Epithelial cell of proximal tubule (primary cell): ENCODE results near the gene KLLN. TPM values are rescaled to one million over a fixed set of nuclear protein-coding genes. Genes with fewer than 3 reads are reported as not detected.

Experiments used
- DNase-seq: peaks from one replicate; pipeline ENCODE4 v3.0.0-alpha.2; 2011; ENCODE audit warnings: low read depth
- H3K4me3 ChIP-seq: 2 replicates; pipeline ENCODE4 v1.5.1; 2011; ENCODE audit warnings: low read depth, mild to moderate bottlenecking, low read length
- total RNA-seq: library from RNA; depleted of rRNA; stranded (reverse); fragments of >200 nt; gene quantifications from 2 replicates; pipeline ENCODE4 v1.2.3, GENCODE V29; 2015
- TF ChIP-seq, protein P1 (sequence below): conservative IDR thresholded peaks from 2 replicates; pipeline ENCODE4 v1.5.1; 2012; ENCODE audit warnings: low read depth, mild to moderate bottlenecking, low read length

KLLN gene
- total RNA-seq, 1 donor from 2014 or later: 0.06 TPM

DNA sequence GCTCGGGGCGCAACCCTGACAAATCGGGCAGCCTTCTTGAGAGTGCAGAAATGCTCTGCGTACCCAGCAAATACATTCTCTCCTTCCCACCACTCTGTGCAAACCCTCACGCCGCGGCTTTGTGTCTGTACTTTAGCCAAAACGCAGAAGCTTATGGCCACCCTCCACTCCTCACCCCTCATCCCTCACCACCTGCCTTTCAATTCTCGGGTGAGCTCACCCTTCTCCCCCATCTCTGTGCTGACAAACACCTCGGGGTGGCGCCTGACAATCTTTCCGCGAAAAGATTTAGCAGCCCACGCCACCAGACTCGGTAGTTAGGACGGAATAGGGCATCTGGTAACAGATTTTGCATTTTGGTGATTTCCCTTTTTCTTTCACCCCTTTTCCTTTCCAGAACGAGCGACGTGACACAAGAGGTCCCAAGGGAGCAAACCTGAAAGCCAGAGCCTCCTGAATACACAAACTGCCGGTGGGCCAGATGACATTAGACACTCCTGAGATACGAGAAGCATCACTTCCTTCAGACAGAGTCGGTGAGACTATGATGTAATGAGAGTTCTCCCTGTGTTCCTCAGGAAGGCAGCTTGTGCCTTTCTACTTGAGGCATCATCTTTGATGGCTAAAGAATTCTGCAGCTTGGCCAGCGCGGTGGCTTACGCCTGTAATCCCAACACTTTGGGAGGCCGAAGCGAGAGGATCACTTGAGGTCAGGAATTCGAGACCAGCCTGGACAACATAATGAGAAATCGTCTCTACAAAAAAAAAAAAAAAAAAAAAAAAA is 44.6 kb downstream of the KLLN start:
- peak overlapping the region; percentile 77 for H3K4me3 ChIP-seq
- TF ChIP-seq, protein P1, sequence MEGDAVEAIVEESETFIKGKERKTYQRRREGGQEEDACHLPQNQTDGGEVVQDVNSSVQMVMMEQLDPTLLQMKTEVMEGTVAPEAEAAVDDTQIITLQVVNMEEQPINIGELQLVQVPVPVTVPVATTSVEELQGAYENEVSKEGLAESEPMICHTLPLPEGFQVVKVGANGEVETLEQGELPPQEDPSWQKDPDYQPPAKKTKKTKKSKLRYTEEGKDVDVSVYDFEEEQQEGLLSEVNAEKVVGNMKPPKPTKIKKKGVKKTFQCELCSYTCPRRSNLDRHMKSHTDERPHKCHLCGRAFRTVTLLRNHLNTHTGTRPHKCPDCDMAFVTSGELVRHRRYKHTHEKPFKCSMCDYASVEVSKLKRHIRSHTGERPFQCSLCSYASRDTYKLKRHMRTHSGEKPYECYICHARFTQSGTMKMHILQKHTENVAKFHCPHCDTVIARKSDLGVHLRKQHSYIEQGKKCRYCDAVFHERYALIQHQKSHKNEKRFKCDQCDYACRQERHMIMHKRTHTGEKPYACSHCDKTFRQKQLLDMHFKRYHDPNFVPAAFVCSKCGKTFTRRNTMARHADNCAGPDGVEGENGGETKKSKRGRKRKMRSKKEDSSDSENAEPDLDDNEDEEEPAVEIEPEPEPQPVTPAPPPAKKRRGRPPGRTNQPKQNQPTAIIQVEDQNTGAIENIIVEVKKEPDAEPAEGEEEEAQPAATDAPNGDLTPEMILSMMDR: no peak
- DNase-seq: no peak

DNA sequence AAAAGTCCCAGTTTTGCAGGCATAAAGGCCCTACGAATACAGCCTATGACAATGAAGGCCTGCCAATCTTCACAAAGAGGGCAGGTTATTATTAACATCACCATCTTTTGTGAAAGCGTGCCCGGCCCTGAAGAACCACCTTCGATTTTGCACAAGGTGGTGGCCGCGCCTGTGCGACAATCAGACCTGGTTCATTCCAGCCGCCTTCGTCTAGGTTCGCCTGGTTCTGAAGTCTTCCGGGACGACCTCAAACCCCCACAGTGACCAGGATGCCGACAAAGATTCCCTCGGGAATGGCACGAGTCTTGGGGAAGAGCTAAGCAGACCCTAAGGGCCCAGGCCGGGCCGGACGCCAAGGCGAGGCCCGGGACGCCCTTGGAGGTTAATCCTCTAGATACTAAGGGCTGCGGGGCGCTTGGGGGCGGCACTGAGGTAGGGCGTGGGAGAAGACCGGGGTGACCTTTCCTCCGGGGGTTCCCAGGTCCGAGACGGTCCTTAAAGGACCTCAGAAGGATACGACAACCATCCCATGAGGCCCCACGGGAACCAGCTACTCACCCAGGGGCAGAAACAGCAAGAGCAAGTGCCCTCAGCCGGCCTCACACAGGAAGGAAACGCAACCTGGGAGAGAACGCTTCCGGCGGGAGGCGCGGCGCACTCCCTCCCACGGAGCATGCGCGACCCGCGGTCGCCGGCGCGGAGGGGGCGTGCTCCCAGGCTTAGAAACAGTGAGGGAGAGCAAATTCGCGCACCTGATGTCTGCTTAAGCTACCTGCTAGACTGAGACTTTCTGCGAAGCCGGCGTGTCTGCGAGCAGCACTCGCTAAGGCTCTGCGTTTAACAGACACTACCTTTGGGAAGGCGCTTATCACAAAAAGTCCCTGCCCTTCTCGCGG is 45.5 kb downstream of the KLLN start, which contains the start of gene ATAD1:
TSS of gene ATAD1 (minus strand) at position 618 of the 896 bp plus-strand sequence. CDS start 3,627 bp downstream, outside the sequence.
- TF ChIP-seq, protein P1: peak; percentile 36
- no peak for DNase-seq
- H3K4me3 ChIP-seq: peak within 1 kb of the TSS; percentile 77

DNA sequence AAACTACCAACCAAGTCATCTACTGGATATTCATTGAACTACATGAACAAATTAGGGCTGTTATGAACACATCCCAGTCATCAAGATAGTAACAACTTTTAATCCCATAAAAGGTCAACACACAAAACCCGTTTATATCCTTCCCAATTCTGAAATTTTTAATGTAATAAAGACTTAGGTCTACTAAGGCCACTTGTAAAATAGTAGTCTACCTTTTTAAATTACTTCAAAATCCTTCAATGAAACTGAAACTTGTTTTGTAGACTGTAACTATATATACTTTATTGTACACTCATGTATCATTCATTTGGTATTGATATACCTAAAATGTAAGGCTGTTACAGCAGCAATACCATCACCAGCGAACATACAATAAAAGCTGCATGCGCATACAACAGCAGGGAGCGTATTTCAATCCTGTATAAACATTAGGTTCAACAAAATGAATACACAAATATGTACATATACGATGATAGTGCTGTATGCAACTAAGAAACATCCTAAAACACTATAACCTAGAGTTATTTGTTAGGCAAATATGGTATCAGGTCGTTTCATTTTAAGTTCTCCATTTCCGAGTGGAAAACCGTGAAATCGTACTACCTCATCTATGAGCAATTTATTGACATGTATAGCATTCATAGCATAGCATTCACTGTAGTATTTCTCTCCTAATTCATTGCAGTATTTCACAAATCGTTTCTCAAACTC is 46.3 kb downstream of the KLLN start:
- TF ChIP-seq, protein P1: no peak
- no peak for DNase-seq
- peak overlapping the region; percentile 77 for H3K4me3 ChIP-seq

DNA sequence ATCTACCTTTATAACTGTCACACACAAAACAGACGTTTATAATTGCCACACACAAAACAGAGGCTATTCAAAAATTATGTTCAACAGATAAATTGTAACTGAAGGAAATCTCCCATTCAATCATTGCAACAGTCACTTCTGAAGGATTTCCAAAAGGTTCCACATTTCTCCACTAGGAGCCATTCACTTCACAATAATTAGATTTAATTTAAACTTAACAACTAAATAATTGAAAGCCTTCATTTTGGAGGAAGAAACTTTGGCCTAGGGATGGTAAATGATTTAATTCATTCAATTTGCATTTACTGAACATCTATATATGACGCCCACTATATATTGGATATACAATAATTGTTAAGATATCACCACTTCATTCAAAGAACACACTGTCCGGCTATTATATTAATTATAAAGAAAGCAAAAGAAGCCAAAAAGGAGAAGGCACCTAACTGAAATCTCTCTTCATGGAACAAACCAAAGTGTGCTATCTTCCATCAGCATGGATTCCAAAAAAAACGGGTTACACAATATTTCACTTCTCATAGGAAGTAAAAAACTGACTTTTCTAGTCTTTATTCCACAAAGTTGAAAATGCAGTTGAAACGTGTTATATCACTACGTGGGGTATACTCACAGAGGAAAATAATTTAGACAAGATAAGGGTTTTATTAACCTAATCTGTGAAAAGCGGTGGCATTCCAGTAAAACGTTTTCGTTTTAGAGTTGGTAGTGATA is 47.0 kb downstream of the KLLN start:
- no peak for DNase-seq
- peak overlapping the region; percentile 77 for H3K4me3 ChIP-seq
- TF ChIP-seq, protein P1: no peak

Other genes with a start within 250 kb of the KLLN start
- gene PAPSS2, start 203.7 kb downstream of the KLLN start, total RNA-seq: 15.6 and 24.4 TPM in 2 replicates
- gene ATAD1, start 45.3 kb downstream of the KLLN start, total RNA-seq: 24.5 and 24.8 TPM in 2 replicates
- 33.4 and 34.5 TPM in 2 replicates for gene PTEN, start 92 bp upstream of the KLLN start, total RNA-seq